K562 treated with DMSO at 1 percent for 24 hours (cell line): ENCODE results near the gene DBP. TPM values are rescaled to one million over a fixed set of nuclear protein-coding genes. Genes with fewer than 3 reads are reported as not detected.

ENCODE experiments used
- total RNA-seq: library from RNA; unstranded; fragments of 300-600 nt; gene quantifications from 2 replicates; pipeline ENCODE4 v1.2.3, GENCODE V29; 2022; ENCODE audit warnings: low read depth; ENCODE audit not compliant: insufficient read depth

Gene DBP
- total RNA-seq: 17.2 and 17.8 TPM in 2 replicates

GRCh38 chr19:48636859-48637448, at the start of gene DBP:
Gene DBP, minus strand, starts transcription at chr19:48637379. Its CDS starts 385 bp downstream, at chr19:48636994.

GRCh38 chr19:48672994-48673393, 35.8 kb upstream of the DBP start, which contains the start of gene NTN5:
Gene NTN5, minus strand, starts transcription at chr19:48673017. Its CDS starts 2,031 bp downstream, at chr19:48670986.

GRCh38 chr19:48646001-48646721, 9.0 kb upstream of the DBP start, which contains the start of gene CA11:
Gene CA11, minus strand, starts transcription at chr19:48646187. Its CDS starts 555 bp downstream, at chr19:48645632.

GRCh38 chr19:48618916-48619691, 18.1 kb downstream of the DBP start, which contains the start of the genes RPL18 and SPHK2:
Gene RPL18, minus strand, starts transcription at chr19:48619178. Its CDS starts 35 bp downstream, at chr19:48619143.
Gene SPHK2, plus strand, starts transcription at chr19:48619506. Its CDS starts 1,009 bp downstream, at chr19:48620515.

GRCh38 chr19:48614436-48615230, 22.5 kb downstream of the DBP start, which contains the start of gene FAM83E:
Gene FAM83E, minus strand, starts transcription at chr19:48615076. Its CDS starts 1,704 bp downstream, at chr19:48613372.

GRCh38 chr19:48606463-48607358, 30.5 kb downstream of the DBP start, which contains the start of gene SPACA4:
Gene SPACA4, plus strand, starts transcription at chr19:48606742. Its CDS starts 237 bp downstream, at chr19:48606979.

Other genes with a start within 250 kb of the DBP start
- gene KDELR1, start 245.8 kb downstream of the DBP start, total RNA-seq: 200 and 223 TPM in 2 replicates
- gene GRIN2D, start 243.7 kb downstream of the DBP start, total RNA-seq: 29.6 and 31.6 TPM in 2 replicates
- 23.9 and 24.2 TPM in 2 replicates for gene GRWD1, start 191.4 kb downstream of the DBP start, total RNA-seq
- 2.5 and 2.7 TPM in 2 replicates for gene KCNJ14, start 181.8 kb downstream of the DBP start, total RNA-seq
- 76.9 and 80.9 TPM in 2 replicates for gene CYTH2, start 168.0 kb downstream of the DBP start, total RNA-seq
- 12.2 and 15.6 TPM in 2 replicates for gene LMTK3, start 125.5 kb downstream of the DBP start, total RNA-seq
- gene SULT2B1, start 85.2 kb downstream of the DBP start, total RNA-seq: 1.4 and 2.1 TPM in 2 replicates
- gene SPACA4, start 30.6 kb downstream of the DBP start, total RNA-seq: not detected in 2 replicates
- gene FAM83E, start 22.3 kb downstream of the DBP start, total RNA-seq: 0.41 TPM in 1 of 2 replicates, not detected in the other
- 5,284 and 5,688 TPM in 2 replicates for gene RPL18, start 18.2 kb downstream of the DBP start, total RNA-seq
- gene SPHK2, start 17.9 kb downstream of the DBP start, total RNA-seq: 14.6 and 15.0 TPM in 2 replicates
- gene CA11, start 8.8 kb upstream of the DBP start, total RNA-seq: 10.8 and 16.2 TPM in 2 replicates
- 0.58 and 1.2 TPM in 2 replicates for gene NTN5, start 35.6 kb upstream of the DBP start, total RNA-seq
- gene FUT2, start 58.6 kb upstream of the DBP start, total RNA-seq: 0.30 and 1.4 TPM in 2 replicates
- 0.47 and 1.1 TPM in 2 replicates for gene MAMSTR, start 82.3 kb upstream of the DBP start, total RNA-seq
- gene RASIP1, start 103.2 kb upstream of the DBP start, total RNA-seq: 10.2 and 11.7 TPM in 2 replicates
- 0.65 TPM in 1 of 2 replicates, not detected in the other for gene IZUMO1, start 109.5 kb upstream of the DBP start, total RNA-seq
- gene FUT1, start 115.3 kb upstream of the DBP start, total RNA-seq: 8.7 and 9.8 TPM in 2 replicates
- gene FGF21, start 118.1 kb upstream of the DBP start, total RNA-seq: 0.72 TPM in 1 of 2 replicates, not detected in the other
- 77.3 and 83.0 TPM in 2 replicates for gene BCAT2, start 173.7 kb upstream of the DBP start, total RNA-seq
- gene HSD17B14, start 199.1 kb upstream of the DBP start, total RNA-seq: 1.1 TPM in 1 of 2 replicates, not detected in the other
- gene PLEKHA4, start 231.2 kb upstream of the DBP start, total RNA-seq: 49.1 and 54.5 TPM in 2 replicates
- 88.6 and 88.9 TPM in 2 replicates for gene PPP1R15A, start 235.0 kb upstream of the DBP start, total RNA-seq